Measurements from ENCODE around the gene KIAA1671. TPM values are rescaled to one million over a fixed set of nuclear protein-coding genes. Genes with fewer than 3 reads are reported as not detected.
A peak's percentile ranks its signal among the peaks of the same experiment; 100 is the strongest.

KIAA1671 gene
- total and polyA plus RNA-seq, 2 of the 13 experiments (the other 11 are each of a cell fraction or from before 2014, with no cell fraction given): 13.5 to 13.6 TPM

DNA sequence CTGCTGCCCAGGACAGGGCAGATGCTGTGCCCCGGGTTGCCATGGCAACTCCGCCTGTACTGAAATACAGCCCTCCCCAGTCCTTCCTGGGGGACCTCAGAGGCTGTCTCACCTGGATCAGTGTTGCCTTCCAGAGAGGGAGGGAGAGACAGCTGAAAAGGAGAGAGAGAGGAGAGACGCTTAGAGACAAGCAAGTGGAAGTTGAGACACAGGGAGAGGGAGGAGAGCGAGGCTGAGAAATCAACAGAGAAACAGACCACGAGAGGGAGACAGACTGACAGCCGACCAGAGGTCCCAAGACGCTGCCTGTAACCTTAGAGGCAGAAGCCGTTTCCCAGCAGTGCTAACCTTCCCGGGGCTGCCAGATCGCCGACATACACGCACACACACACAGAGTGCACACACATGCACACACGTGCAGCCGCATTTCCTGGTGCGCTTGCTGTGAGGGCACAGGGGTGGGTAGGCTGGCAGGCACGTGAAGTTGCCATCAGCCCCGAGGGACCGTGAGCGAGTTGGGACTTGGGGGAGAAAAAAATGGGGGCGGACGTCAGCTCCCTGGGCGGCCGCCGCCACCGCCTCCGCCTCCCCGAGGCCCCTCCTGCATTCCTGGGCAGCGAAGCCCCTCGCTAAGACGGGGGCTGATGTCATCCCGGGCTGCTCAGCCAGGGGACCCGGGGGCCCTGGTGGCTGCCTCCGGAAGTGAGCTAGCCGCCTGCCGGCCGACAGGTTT, 158.5 kb downstream of the KIAA1671 start (continued):
- TF ChIP-seq ZEB1 (IDR thresholded peaks at IDR 0.05; ENCODE audit: insufficient replicate concordance, low read depth) (no peak), ZNF879 (CRISPR knock-in tag; IDR thresholded peaks at IDR 0.05) (no peak), RBM39 (IDR thresholded peaks at IDR 0.05; ENCODE audit: low read depth, low read length, poor library complexity, severe bottlenecking) (peak; percentile 36), HNRNPK (IDR thresholded peaks at IDR 0.05; ENCODE audit: low read depth, low read length, poor library complexity, severe bottlenecking) (peak; percentile 75), ZFP37 (CRISPR knock-in tag; IDR thresholded peaks at IDR 0.05; ENCODE audit: borderline replicate concordance) (no peak; the same call in 1 of the 2 replicates), RFX1 (IDR thresholded peaks at IDR 0.05) (peak; percentile 97), ELF1 (CRISPR knock-in tag; IDR thresholded peaks at IDR 0.05) (peak; percentile 67), NFE2L1 (CRISPR knock-in tag; IDR thresholded peaks at IDR 0.05; ENCODE audit: borderline replicate concordance) (no peak), ZIK1 (CRISPR knock-in tag; IDR thresholded peaks at IDR 0.05; ENCODE audit: borderline replicate concordance, low read depth) (no peak), SOX13 (IDR thresholded peaks at IDR 0.05) (no peak), SOX13 (CRISPR knock-in tag; conservative IDR thresholded peaks at IDR 0.05 in 1 of 2, IDR thresholded peaks at IDR 0.05 in 1 of 2) (peak in 1 of 2 experiments; percentile 18; a peak in 1 of 4 replicates), ZBTB8A (CRISPR knock-in tag; IDR thresholded peaks at IDR 0.05; ENCODE audit: borderline replicate concordance, low read depth) (no peak), ATM (IDR thresholded peaks at IDR 0.05; ENCODE audit: borderline replicate concordance) (no peak), ZBTB43 (CRISPR knock-in tag; conservative IDR thresholded peaks at IDR 0.05) (no peak), NR2C2 (CRISPR knock-in tag; IDR thresholded peaks at IDR 0.05; ENCODE audit: borderline replicate concordance) (no peak), ZFP82 (CRISPR knock-in tag; IDR thresholded peaks at IDR 0.05; ENCODE audit: borderline replicate concordance) (peak; percentile 40; the same call in 1 of the 2 replicates), ZNF17 (CRISPR knock-in tag; IDR thresholded peaks at IDR 0.05) (no peak), ZNF44 (CRISPR knock-in tag; IDR thresholded peaks at IDR 0.05) (no peak), ZNF580 (CRISPR knock-in tag; IDR thresholded peaks at IDR 0.05; ENCODE audit: borderline replicate concordance, low read depth) (no peak)
- TF ChIP-seq, protein P1, sequence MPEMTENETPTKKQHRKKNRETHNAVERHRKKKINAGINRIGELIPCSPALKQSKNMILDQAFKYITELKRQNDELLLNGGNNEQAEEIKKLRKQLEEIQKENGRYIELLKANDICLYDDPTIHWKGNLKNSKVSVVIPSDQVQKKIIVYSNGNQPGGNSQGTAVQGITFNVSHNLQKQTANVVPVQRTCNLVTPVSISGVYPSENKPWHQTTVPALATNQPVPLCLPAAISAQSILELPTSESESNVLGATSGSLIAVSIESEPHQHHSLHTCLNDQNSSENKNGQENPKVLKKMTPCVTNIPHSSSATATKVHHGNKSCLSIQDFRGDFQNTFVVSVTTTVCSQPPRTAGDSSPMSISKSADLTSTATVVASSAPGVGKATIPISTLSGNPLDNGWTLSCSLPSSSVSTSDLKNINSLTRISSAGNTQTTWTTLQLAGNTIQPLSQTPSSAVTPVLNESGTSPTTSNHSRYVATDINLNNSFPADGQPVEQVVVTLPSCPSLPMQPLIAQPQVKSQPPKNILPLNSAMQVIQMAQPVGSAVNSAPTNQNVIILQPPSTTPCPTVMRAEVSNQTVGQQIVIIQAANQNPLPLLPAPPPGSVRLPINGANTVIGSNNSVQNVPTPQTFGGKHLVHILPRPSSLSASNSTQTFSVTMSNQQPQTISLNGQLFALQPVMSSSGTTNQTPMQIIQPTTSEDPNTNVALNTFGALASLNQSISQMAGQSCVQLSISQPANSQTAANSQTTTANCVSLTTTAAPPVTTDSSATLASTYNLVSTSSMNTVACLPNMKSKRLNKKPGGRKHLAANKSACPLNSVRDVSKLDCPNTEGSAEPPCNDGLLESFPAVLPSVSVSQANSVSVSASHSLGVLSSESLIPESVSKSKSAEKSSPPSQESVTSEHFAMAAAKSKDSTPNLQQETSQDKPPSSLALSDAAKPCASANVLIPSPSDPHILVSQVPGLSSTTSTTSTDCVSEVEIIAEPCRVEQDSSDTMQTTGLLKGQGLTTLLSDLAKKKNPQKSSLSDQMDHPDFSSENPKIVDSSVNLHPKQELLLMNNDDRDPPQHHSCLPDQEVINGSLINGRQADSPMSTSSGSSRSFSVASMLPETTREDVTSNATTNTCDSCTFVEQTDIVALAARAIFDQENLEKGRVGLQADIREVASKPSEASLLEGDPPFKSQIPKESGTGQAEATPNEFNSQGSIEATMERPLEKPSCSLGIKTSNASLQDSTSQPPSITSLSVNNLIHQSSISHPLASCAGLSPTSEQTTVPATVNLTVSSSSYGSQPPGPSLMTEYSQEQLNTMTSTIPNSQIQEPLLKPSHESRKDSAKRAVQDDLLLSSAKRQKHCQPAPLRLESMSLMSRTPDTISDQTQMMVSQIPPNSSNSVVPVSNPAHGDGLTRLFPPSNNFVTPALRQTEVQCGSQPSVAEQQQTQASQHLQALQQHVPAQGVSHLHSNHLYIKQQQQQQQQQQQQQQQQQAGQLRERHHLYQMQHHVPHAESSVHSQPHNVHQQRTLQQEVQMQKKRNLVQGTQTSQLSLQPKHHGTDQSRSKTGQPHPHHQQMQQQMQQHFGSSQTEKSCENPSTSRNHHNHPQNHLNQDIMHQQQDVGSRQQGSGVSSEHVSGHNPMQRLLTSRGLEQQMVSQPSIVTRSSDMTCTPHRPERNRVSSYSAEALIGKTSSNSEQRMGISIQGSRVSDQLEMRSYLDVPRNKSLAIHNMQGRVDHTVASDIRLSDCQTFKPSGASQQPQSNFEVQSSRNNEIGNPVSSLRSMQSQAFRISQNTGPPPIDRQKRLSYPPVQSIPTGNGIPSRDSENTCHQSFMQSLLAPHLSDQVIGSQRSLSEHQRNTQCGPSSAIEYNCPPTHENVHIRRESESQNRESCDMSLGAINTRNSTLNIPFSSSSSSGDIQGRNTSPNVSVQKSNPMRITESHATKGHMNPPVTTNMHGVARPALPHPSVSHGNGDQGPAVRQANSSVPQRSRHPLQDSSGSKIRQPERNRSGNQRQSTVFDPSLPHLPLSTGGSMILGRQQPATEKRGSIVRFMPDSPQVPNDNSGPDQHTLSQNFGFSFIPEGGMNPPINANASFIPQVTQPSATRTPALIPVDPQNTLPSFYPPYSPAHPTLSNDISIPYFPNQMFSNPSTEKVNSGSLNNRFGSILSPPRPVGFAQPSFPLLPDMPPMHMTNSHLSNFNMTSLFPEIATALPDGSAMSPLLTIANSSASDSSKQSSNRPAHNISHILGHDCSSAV (CRISPR knock-in tag; IDR thresholded peaks at IDR 0.05; ENCODE audit: borderline replicate concordance): no peak
